GM13976 (cell line): ENCODE measurements around the gene CPA1.

Experiments
- DNase-seq: peaks from one replicate; pipeline ENCODE4 v3.0.0; 2012; ENCODE audit warnings: low spot score
- CTCF ChIP-seq: IDR thresholded peaks from 2 replicates; pipeline ENCODE4 v1.5.1; 2012; ENCODE audit warnings: borderline replicate concordance, mild to moderate bottlenecking; ENCODE audit not compliant: insufficient read depth; ENCODE audit errors: extremely low read depth, missing control alignments, control extremely low read depth
- in situ Hi-C: fragments of 300-500 bp; cut with MboI; formaldehyde crosslinking; loops from one replicate; pipeline ENCODE4 v1.12.0; 2022; ENCODE audit warnings: low sequenced_read_pairs, mixed read lengths, inconsistent platforms; ENCODE audit not compliant: unreplicated experiment

The CPA1 gene

GRCh38 chr7:130423501-130424037, 43.3 kb downstream of the CPA1 start:
- TF ChIP-seq CTCF, result no peak
- no peak for DNase-seq
- in situ Hi-C loops, result no loop called here

GRCh38 chr7:130425796-130426195, 45.5 kb downstream of the CPA1 start:
- in situ Hi-C loops, result no loop called here
- no peak for TF ChIP-seq CTCF
- DNase-seq, result no peak

GRCh38 chr7:130426564-130426963, 46.3 kb downstream of the CPA1 start:
- in situ Hi-C loops, result no loop called here
- TF ChIP-seq CTCF, result no peak
- DNase-seq, result no peak

- TF ChIP-seq CTCF, result no peak
- in situ Hi-C loops, result no loop called here
- no peak for DNase-seq
Observed at GRCh38 chr7:130429019-130429418, 48.7 kb downstream of the CPA1 start.

- DNase-seq, result no peak
- in situ Hi-C loops, result no loop called here
- no peak for TF ChIP-seq CTCF
Observed at GRCh38 chr7:130430115-130430514, 49.8 kb downstream of the CPA1 start.

GRCh38 chr7:130430841-130431666, 50.8 kb downstream of the CPA1 start:
- in situ Hi-C loops, result no loop called here
- TF ChIP-seq CTCF, result no peak
- DNase-seq, result peak; percentile 26
